Activated CD4-positive, alpha-beta T cell treated with anti-CD3 and anti-CD28 coated beads, Interleukin-10, Interleukin-2, amounts not matched to agents 100 ng/mL and 50 ng/mL, durations not matched to agents 16 hours and 8 hours (primary cell): ENCODE data around the gene BCL2L11.

Source experiments
- DNase-seq: peaks from one replicate; pipeline ENCODE4 v3.0.0-alpha.2; 2020

BCL2L11 gene

GRCh38 chr2:111198701-111199100 lies 78.0 kb downstream of the BCL2L11 start:
- no peak for DNase-seq

GRCh38 chr2:111199840-111200239 lies 79.1 kb downstream of the BCL2L11 start:
- DNase-seq: no peak

- no peak for DNase-seq
Observed at GRCh38 chr2:111200333-111200881, 79.7 kb downstream of the BCL2L11 start.

GRCh38 chr2:111201214-111201613 lies 80.5 kb downstream of the BCL2L11 start:
- DNase-seq: no peak

GRCh38 chr2:111202266-111203040 lies 81.7 kb downstream of the BCL2L11 start:
- DNase-seq: no peak

- no peak for DNase-seq
Observed at GRCh38 chr2:111204706-111205105, 84.0 kb downstream of the BCL2L11 start.

GRCh38 chr2:111205774-111206173 lies 85.1 kb downstream of the BCL2L11 start:
- no peak for DNase-seq

- no peak for DNase-seq
Observed at GRCh38 chr2:111207851-111208250, 87.1 kb downstream of the BCL2L11 start.

GRCh38 chr2:111208639-111209038 lies 87.9 kb downstream of the BCL2L11 start:
- no peak for DNase-seq

- DNase-seq: peak; percentile 75
Observed at GRCh38 chr2:111209045-111209514, 88.4 kb downstream of the BCL2L11 start.

- no peak for DNase-seq
Observed at GRCh38 chr2:111210036-111210435, 89.3 kb downstream of the BCL2L11 start.

- no peak for DNase-seq
Observed at GRCh38 chr2:111213877-111214276, 93.2 kb downstream of the BCL2L11 start.

- DNase-seq: no peak
Observed at GRCh38 chr2:111216811-111217652, 96.3 kb downstream of the BCL2L11 start.
